HG02970 (cell line): Measurements from ENCODE around the gene HES2.
"Not testable (repeated sequence)": the region's sequence is repeated elsewhere in the genome, so short reads cannot be mapped to it uniquely, and the experiment has no call there.

Experiments
- ATAC-seq: cut with Tn5 transposase; IDR thresholded peaks from one replicate; pipeline ENCODE4 v1.9.1; 2021; ENCODE audit warnings: mild to moderate bottlenecking, moderate library complexity, moderate number of reproducible peaks; ENCODE audit not compliant: unreplicated experiment, low FRiP score

HES2 gene, protein sequence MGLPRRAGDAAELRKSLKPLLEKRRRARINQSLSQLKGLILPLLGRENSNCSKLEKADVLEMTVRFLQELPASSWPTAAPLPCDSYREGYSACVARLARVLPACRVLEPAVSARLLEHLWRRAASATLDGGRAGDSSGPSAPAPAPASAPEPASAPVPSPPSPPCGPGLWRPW

DNA sequence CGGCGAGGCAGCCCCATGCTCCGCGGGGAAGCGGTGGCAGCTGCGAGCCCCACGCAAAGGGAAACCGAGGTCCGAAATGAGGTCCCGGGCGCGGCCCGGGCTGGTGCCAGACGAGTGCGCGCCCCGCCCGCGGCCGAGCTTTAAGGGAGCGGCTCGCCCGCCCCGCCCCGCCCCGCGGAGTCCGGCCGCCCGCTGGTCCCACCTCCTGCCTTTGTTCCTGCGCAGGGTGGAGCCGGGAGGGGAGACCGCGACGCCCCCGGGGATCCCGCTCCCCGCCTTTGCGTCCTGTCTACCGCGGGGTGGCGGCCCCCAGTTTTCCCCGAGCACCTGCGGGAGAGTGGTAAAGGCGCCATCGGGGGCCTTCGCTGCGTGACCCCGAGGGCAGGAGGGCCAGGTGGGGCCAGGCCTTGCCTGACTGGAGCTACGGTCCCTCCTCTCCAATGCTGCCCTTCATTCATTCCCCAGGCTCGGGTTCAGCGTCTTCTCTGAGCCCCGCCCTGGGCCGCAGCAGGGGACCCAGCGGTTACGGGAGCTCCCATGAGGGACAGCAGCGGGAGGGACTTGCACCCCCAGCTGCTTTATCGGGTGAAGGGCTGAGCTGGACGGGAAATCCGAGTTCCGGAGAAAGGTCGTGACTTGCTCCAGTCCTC is at the start of gene HES2:
Gene HES2, minus strand, starts transcription at position 116 of the 650 bp plus-strand sequence. Its CDS starts 99 bp downstream, at position 17.
- ATAC-seq, result no peak

DNA sequence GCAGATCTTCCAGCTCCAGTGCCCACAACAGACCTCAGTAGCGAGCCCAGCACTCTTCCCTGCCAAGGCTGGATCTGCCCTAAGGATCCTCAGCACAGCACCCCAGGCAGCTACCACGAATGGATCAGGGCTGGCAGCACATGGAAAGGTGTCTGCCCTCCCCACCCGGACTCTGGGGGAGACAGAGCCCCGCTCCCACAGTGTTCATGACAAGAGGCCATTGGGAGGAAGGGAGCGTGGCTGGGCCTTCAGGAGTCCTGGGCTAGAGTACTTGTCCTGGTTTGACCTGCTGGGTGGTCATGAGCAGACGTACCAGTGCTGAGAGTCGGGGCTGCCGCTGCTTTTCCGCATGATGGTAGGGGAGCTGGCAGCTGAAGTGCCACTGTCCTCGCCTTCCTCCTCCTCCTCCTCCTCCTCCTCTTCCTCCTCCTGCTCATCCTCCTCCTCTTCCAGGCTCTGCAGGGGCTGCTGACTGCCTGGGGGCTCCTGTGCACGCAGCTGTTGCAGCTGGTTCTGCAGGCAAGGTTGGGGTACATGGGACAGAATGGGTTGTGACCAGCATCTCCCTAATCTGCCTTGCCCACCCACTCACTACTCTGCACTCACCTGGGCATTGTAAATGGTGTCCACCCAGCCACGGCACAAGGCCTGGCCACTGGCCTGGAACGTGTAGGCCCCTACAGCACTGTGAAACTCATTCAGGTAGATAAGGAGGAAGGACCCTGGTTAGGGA is 49.2 kb upstream of the HES2 start:
- ATAC-seq, result no peak

DNA sequence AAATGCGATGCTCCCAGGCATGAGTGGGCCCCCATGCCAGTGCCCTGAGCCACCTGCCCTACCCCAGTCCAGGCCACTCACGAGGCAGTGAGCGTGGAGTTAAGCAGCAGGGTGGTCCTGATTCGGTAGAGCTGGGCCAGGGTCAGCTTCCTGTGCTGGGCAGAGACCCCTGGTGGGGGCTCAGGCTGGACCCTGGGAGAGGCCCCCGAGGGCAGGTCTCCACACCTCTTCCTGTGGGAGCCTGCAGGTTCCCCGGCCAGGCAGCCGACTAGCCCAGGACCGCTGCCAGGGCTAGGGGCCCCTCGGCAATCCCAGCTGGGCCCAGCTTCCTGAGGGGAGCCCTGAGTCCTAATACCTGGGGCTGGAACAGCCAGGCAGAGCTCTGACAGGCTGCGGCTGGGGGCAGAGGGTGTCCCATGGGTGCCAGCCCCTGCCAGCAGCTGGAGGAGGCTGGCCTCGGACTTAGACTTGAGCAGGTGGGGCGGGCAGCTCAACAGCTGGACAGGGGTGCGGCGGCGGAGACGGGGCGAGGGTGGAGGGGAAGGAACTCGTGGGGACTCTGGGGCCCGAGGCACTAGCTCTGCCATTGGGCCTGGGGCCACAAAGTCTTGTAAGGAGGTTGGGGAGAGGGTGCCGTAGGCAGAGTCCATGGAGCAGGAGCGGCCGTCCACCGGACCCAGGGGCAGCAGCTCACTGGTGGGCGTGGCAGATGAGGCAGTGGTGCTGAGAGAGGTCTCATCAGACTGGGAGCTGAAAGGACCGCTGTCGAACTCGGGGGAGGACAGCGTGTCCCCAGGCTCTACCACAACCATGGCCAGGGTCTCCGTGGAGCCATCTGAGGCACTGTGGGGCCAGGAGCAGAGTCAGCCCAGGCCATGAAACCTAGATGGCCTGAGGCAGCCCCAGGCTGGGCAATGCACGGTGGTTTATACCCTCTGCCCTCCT is 48.3 kb upstream of the HES2 start:
- no peak for ATAC-seq

DNA sequence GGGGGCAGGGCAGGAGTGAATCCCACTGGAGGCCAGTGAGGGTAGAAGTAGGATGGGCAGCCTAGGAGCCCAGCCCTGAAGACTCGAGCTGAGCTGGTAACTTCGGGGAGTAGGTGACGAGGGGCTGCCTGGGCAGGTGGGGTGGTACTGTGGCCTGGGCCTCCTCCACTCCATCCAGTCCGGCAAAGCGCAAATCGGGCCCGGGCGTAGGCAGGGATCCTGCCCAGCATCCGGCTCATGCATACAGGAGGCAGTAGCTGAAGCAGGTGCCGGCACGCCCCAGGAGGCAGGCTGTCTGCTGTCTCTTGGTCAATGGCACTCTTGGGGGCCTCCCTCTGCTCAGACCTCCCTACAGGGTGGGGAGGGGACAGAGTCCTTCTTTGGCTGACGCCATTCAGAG is 47.5 kb upstream of the HES2 start:
- no peak for ATAC-seq

DNA sequence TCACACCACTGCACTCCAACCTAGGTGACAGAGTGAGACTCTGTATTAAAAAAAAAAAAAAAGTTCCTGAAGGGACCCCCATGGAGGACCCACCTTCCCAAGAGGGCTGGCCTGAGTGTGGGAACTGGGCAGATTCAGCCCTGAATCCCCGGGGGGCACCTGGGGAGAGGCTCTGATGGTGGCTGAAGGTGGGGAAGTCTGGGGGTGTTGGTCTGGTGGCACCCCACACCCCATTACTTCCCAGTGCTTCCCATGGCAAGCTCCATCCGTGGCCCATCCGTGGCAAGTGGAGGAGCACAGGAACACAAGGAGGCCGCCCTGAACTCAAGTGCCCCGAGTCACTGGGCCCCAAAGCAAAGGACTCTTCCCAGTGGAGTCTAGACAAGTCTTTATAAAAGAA is 47.0 kb upstream of the HES2 start:
- no peak for ATAC-seq

DNA sequence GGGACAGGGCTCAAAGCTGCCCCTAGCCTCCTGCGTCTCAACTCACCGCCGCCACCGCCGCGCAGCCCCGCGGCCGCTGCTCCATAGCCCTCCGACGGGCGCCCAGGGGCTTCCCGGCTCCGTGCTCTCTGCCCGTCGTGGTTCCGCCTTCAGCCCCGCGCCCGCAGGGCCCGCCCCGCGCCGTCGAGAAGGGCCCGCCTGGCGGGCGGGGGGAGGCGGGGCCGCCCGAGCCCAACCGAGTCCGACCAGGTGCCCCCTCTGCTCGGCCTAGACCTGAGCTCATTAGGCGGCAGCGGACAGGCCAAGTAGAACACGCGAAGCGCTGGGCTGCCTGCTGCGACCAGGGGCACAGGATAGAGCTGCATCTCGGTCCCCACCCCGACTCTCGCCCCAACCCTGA is 46.3 kb upstream of the HES2 start, which contains the start of gene TNFRSF25:
Gene TNFRSF25, minus strand, starts transcription at position 151 of the 400 bp plus-strand sequence. Its CDS starts 66 bp downstream, at position 85.
- ATAC-seq, result no peak

DNA sequence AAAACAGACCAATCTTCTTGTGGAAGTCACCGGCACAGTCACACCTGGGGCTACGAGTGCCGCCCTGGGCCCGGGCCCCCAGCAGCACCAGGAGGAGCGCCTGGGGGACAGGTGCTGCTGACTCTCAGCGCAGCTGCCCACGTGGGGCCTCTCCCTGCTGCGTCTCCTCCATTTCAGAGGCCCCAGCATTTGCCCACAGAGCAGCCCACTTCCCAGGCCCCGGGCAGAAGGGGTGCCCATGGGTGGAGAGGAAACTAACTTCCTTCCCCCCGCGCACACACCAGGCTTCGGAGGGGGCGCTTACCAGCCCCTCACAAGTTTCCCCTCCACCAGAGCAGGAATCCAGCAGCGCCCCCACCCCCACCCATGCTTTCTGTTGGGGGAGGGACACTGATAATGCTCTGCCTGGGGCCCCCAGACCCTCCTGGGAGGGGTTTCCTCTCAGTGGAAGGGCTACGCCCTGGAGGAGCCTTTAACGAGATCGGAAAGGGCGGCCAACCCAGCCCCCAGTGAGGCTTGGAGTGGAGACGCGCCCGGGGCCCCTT is 45.8 kb upstream of the HES2 start:
- no peak for ATAC-seq

DNA sequence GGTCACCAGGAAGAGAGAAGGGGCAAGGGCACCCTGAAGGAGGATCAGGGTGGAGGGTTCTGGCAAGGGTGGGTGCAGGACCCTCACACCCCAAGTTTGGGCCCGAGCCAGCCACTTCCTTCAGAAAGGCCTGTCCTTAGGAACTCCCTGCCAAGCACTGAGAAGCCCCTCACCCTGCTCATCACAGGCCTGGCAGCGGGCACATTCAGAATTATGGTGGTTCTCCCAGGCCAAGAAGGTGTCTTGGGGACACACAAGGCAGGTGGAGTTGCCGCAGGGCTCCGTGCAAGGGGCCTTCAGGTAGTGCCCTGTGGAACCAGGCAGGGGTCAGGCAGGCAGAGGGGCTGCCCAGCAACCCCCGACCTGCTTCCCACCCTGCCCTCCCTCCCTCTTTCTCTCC is 45.2 kb upstream of the HES2 start:
- ATAC-seq, result no peak

DNA sequence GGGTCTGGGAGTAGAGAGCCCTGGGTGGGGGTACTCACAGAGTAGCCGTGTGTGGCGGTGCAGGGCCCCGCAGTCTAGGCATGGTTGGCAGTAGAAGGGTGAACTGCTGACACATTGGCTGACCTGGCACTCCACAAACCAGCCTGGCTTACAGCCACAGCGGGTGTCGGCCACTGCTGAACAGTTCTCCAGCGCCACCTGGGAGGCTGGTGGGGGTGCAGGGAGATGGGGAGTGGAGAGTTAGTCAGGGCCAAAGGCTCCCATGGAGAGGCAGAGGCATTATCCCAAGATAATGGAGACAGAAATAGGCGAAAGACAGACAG is 44.8 kb upstream of the HES2 start:
- ATAC-seq, result no peak

DNA sequence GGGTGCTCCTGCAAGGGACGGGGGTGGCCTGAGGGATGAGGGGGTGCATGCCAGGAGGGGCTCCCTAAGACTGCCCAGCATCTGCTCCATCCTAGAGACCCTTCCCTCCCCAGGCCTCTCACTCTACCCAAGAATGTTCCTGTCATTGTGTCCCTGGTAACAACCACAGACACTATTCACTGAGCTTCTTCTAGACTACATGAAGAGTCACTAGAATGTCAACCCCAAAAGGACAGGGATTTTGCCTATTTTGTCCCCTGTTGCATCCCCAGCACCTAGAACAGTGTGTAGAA is 43.3 kb upstream of the HES2 start:
- no peak for ATAC-seq

DNA sequence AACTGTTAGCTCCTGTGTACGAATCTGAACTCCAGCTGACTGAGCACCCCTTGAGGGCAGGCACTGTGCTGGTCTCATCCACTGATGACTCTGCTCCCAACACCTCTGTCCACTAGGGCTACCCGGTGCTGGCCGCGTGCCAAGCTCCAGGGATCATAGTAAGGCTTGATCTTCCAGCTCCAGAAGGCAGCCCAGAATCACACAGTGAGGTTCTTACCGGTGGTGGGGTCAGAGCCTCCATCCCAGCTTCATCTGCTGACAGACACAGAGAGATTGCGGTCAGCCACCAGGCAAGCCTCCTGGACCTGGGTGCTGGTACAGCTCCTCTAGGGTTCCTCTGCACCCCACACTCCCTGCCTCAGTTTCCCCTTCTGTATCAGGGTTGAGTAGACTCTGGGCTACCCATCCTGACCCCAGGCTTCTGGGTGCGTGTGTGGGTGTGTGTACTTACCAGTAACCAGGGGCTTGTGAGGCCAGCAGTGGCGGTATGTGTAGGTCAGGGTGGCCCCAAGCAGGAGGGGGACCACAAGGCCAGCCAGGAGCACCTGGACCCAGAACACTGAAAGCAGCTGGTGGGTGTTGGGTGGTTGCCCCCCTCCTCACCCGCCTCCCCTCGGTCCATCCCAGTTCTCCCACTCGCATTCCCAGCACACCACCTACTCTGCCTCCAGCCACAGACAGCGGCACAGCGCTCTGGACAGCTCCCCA is 42.8 kb upstream of the HES2 start:
- ATAC-seq, result no peak

DNA sequence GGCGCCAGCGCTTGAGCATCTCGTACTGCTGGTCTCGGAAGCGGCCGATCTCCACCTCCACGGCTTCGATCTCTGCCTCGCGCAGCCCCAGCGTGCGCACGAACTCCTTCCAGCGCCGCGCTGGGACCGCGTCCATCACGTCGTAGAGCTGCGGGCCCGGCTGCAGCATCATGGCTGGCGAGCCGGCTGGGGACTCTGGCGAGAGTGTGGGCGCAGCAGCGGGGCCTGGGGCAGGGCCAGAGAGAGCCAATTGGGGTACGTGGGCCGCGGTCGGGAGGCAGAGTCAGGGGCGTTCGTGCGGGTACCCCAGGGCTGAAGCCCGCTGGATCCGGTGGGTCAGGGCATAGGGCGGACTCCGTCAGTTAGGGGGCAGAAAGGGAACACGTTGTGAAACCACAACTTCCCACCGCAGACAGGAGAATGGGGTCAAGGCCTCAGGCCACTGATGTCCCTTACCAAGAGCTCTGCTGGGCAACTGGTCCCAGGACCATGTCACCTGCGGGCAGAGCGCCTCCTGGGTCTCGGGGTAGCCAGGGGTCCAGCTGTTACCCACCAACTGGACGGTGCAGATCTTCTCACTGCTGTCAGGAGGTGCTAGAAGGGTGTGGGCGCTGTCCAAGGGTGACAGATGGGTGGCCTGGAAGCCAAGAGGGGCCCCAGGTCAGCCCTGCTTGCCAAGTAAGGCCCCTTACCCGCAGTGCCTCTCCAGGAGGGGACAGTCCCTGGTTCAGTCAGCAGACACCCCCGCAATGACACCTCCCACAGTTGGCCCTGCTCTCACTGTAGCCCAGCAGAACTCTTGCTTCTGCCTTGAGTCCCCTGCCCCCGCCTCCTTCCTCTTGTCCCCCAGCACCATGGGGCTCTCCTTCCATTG is 42.1 kb upstream of the HES2 start:
- no peak for ATAC-seq

DNA sequence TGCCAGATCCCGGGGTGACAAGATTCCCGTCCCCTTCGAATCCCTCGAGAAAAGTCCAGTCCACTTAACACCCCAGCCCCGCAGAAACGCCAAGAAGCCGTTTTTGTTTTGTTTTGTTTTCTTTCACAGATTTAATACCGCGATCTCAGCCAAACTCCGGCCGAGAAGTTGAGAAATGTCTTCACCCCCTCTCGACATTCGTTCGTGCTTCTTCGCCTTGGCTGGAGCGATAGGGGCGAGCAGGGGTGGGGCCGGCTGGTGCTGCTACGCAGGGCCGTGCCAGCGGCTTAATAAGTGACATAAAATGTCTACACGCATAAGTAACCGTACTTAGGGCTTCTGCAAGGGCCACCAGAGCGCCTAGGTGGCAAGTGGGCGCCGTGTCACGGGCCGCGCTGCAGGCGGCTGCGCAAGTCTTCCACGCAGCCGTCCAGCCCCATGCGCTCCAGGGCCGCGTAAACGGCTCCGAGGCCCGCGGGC is 41.4 kb upstream of the HES2 start:
- ATAC-seq, result no peak

DNA sequence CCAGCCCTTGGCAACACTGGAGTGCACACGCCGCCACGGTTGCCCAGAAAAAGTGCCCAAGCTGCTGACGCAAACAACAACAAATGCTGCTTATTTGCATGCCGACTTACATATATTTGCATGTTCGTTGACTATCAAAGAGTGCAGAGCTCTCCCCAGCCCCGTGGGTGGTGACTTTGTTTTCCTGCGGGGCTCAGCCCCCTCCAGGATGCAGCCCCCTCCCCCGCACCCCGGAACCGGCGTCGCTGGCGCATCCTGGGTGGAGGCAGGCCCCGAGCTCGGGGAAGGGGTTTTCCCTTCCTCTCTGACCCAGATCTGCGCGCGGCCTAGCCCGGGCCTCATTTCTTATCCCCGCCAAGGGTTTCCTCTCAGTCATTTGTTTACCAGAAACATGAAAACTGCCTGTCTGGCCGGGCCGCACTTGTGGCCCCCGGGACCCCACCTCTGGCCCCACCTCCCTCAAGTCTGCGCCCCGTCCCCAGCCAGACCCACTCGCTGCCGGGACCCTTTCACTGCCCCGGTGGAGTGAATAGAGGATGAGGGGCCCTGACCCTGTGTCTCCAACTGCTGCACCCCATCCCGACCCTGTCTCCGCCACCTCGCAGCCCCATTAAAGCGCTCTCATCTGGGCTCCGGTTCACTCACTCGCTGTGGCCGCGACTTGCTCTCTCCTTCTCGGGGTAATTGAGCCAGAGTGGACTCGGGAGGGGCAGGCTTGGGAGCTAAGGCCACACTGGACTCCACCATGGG is 40.8 kb upstream of the HES2 start:
- ATAC-seq, result no peak

DNA sequence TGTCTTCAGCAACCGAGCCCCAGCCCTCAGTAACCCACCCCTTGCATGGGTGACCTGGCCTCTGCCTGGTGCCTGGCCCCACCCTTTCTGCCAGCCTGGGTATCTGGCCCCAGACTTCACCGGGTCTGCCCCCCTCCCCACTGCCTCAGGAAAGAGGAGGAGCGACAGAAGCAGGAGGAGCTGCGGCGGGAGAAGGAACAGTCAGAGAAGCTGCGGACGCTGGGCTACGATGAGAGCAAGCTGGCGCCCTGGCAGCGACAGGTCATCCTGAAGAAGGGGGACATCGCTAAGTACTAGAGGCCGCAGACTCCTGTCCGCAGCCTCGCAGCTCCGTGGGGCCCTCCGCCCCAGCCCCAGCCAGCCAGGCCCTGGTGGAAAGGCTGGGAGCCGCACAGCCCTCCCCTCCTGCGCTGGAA is 40.1 kb upstream of the HES2 start:
- ATAC-seq, result no peak

DNA sequence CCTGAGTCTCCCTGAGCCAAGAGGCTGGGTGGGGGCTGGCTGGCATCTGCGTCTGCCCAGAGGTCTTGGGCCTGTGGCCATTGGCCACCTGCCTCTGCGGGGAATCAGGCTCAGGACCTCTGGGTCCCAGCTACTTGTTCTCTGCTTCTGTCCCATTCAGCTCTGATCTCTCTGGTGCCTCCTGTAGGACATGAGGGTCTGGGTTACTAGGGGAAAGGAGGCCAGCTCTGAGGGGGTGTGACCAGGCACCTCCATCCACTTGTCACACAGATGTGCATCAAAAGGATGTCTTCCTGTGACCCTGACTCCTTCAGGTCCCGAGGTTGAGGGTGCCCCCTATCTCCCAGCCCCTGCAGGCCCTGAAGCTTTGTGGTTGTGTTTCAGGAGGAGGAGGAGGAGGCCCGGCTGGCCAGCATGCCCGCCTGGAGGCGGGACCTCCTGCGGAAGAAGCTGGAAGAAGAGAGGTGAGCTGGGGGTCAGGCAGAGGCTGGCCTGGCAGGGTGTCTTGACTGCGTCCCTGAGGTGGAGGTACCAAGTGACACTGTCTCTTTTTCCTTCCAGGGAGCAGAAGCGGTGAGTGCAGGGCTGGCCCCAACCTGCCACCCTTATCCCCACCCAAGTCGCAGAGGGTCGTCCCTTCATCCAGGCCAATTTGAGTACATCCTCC is 37.2 kb upstream of the HES2 start:
- ATAC-seq, result no peak

DNA sequence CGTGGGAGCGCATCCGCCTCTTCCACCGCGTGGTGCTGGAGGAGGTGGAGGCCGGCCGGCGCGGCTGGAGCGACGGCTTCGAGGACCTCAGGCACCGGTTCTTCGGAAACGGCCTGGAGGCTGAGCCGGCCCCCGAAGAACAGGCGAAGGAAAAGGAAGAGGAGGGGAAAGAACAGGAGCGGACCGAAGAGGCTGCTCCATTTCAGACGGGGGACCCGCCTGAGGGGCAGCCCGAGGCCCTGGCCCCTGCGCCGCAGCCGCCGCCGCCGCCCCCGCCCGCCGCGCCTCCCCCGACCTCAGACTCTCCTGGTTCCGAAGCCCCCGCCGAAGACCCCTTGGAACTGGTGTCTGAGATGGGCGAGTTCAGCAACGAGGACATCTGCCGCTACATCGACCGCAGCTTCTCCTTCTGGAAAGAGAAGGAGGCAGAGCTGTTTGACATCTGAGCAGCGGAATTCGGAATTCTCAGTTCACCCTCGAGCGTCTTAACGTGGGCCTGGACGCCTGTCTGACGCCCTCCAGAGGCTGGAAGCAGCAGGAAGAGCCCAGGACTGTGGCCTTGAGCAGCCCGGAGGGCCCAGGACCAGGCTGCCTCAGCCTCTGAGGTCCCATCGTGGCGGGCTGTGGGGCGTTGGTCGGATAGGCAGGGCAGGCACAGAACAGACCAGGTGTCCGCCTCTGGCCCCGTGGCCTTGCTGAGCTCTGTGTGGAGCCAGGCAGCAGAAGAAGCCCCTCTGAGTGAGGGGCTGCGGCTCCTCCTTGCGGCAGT is 36.2 kb upstream of the HES2 start:
- not testable (repeated sequence) for ATAC-seq
